ENCODE results near the gene NCOA7.

NCOA7 gene

DNA sequence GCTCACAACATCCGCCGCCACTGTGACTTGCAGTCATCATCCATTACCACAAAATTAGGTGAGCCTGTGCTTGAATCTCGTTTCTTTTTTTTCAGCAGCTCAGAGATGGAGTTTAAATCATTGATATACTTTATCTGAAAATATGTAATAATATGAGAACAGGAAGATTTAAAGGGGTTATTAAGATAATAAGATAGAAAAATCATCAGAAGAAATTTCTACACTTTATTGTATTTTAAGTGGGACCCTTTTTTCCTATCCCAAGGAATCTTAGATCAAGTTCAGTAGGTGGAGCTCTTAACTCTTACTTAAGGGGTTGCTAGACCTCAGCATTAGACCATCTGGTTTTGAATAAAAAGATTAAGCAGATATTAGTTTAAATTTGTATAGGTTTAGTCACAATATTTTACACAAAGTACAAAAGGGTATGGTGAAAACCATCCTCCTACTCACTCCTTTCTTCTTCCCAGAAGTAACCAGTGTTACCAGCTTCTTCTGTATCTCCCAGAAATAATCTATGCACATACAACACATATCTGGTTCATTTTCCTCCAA, 9.4 kb upstream of the NCOA7 start:
- no peaks in the 10 kb centered on the region for H3K79me2 ChIP-seq (ENCODE audit: low read length)
- peak overlapping the region; percentile 83 for H3K9ac ChIP-seq (ENCODE audit: low read length)
- peak overlapping the region; percentile 94 for H2AFZ ChIP-seq (ENCODE audit: low read depth, low read length)
- TF ChIP-seq EZH2phosphoT487 (IDR thresholded peaks at IDR 0.05; ENCODE audit: low read depth) (no peak), CTCF (IDR thresholded peaks at IDR 0.05; ENCODE audit: low read depth, low read length) (peak; percentile 52)
- no peaks in the 10 kb centered on the region for H3K36me3 ChIP-seq (replicated peaks; ENCODE audit: low read depth, low read length)
- H3K27ac ChIP-seq (ENCODE audit: low read length), result peak overlapping the region; percentile 82
- no peaks in the 10 kb centered on the region for H3K27me3 ChIP-seq (ENCODE audit: low read depth, low read length)
- peak overlapping the region; percentile 68 for H3K4me2 ChIP-seq (ENCODE audit: low read length)
- H4K20me1 ChIP-seq (ENCODE audit: insufficient read depth, low read length), result no peaks in the 10 kb centered on the region
- H3K4me3 ChIP-seq (ENCODE audit: low read length), result peak overlapping the region; percentile 88
- peaks cover 4% of the 10 kb centered on the region; the same call in 1 of the 2 replicates for H3K4me1 ChIP-seq (ENCODE audit: low read length)
- H3K9me3 ChIP-seq (ENCODE audit: insufficient read depth, low read length), result no peaks in the 10 kb centered on the region

- Histone ChIP-seq H3K27ac (ENCODE audit: low read length) (no peak overlapping the region), H3K27me3 (ENCODE audit: low read depth, low read length) (no peaks in the 10 kb centered on the region), H3K4me3 (ENCODE audit: low read length) (no peak overlapping the region), H3K4me1 (ENCODE audit: low read length) (peaks cover 4% of the 10 kb centered on the region), H2AFZ (ENCODE audit: low read depth, low read length) (no peak overlapping the region), H3K9ac (ENCODE audit: low read length) (no peak overlapping the region), H3K9me3 (ENCODE audit: insufficient read depth, low read length) (no peaks in the 10 kb centered on the region), H4K20me1 (ENCODE audit: insufficient read depth, low read length) (no peaks in the 10 kb centered on the region), H3K36me3 (replicated peaks; ENCODE audit: low read depth, low read length) (no peaks in the 10 kb centered on the region), H3K79me2 (ENCODE audit: low read length) (no peaks in the 10 kb centered on the region), H3K4me2 (ENCODE audit: low read length) (no peak overlapping the region)
- no peak for TF ChIP-seq CTCF (IDR thresholded peaks at IDR 0.05; ENCODE audit: low read depth, low read length)
- no peak for TF ChIP-seq EZH2phosphoT487 (IDR thresholded peaks at IDR 0.05; ENCODE audit: low read depth)
Observed at GRCh38 chr6:125784365-125784764, 6.4 kb upstream of the NCOA7 start.

GRCh38 chr6:125787791-125788190, 3.0 kb upstream of the NCOA7 start:
- no peak overlapping the region for H3K4me3 ChIP-seq (ENCODE audit: low read length)
- no peaks in the 10 kb centered on the region for H3K27me3 ChIP-seq (ENCODE audit: low read depth, low read length)
- H3K79me2 ChIP-seq (ENCODE audit: low read length), result peaks cover 20% of the 10 kb centered on the region
- H3K4me2 ChIP-seq (ENCODE audit: low read length), result no peak overlapping the region
- no peaks in the 10 kb centered on the region for H3K36me3 ChIP-seq (replicated peaks; ENCODE audit: low read depth, low read length)
- H3K9me3 ChIP-seq (ENCODE audit: insufficient read depth, low read length), result no peaks in the 10 kb centered on the region
- peaks cover 6% of the 10 kb centered on the region; the same call in 1 of the 2 replicates for H4K20me1 ChIP-seq (ENCODE audit: insufficient read depth, low read length)
- H3K27ac ChIP-seq (ENCODE audit: low read length), result no peak overlapping the region
- no peak overlapping the region for H3K9ac ChIP-seq (ENCODE audit: low read length)
- H3K4me1 ChIP-seq (ENCODE audit: low read length), result peaks cover 17% of the 10 kb centered on the region
- H2AFZ ChIP-seq (ENCODE audit: low read depth, low read length), result no peak overlapping the region
- TF ChIP-seq EZH2phosphoT487 (IDR thresholded peaks at IDR 0.05; ENCODE audit: low read depth) (no peak), CTCF (IDR thresholded peaks at IDR 0.05; ENCODE audit: low read depth, low read length) (peak; percentile 49)

DNA sequence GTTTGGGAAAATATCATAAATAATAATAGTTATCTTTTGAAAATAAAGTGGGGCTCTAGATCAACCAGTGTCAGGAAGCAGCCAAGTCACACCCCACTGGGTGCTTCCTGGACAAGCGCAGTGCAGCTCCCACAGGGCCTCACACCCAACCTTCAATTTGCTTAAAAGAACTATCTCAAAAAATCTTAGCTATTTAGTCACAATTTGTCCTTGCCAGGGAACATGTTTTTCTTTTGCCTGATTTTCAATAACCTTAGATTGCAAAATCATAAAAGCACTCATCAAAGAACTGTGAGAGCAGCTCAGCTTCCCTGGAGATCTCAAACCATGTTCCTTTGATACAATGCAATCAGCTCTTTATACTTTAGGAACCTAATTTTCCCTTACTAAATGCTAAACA, 1.6 kb upstream of the NCOA7 start:
- Histone ChIP-seq H3K79me2 (ENCODE audit: low read length) (peaks cover 34% of the 10 kb centered on the region), H3K4me2 (ENCODE audit: low read length) (peak overlapping the region; percentile 98; the same call in 1 of the 2 replicates), H4K20me1 (ENCODE audit: insufficient read depth, low read length) (peaks cover 6% of the 10 kb centered on the region; the same call in 1 of the 2 replicates), H3K36me3 (replicated peaks; ENCODE audit: low read depth, low read length) (no peaks in the 10 kb centered on the region), H3K27ac (ENCODE audit: low read length) (no peak overlapping the region), H3K4me1 (ENCODE audit: low read length) (peaks cover 30% of the 10 kb centered on the region), H2AFZ (ENCODE audit: low read depth, low read length) (no peak overlapping the region), H3K9ac (ENCODE audit: low read length) (no peak overlapping the region), H3K4me3 (ENCODE audit: low read length) (no peak overlapping the region), H3K27me3 (ENCODE audit: low read depth, low read length) (no peaks in the 10 kb centered on the region), H3K9me3 (ENCODE audit: insufficient read depth, low read length) (no peaks in the 10 kb centered on the region)
- TF ChIP-seq EZH2phosphoT487 (IDR thresholded peaks at IDR 0.05; ENCODE audit: low read depth), result no peak
- no peak for TF ChIP-seq CTCF (IDR thresholded peaks at IDR 0.05; ENCODE audit: low read depth, low read length)

All from OCI-LY3 (cell line).